SK-N-MC (cell line): Measurements from ENCODE around the gene RAP1GAP.
"Not testable (repeated sequence)": the region's sequence is repeated elsewhere in the genome, so short reads cannot be mapped to it uniquely, and the experiment has no call there.

Experiments used
- DNase-seq: peaks from one replicate; pipeline ENCODE4 v3.0.0-alpha.2; 2011; ENCODE audit warnings: low read depth, low spot score
- H3K27ac ChIP-seq: fragments of 200-600 bp; sonication (generic); 2 replicates; pipeline ENCODE4 v1.5.1; 2016; ENCODE audit warnings: mixed run types
- H3K36me3 ChIP-seq: fragments of 200-600 bp; sonication (generic); 2 replicates; pipeline ENCODE4 v1.6.1; 2017; ENCODE audit warnings: antibody characterized with exemption, low read length, mixed read lengths; ENCODE audit not compliant: insufficient read depth
- H3K4me3 ChIP-seq: fragments of 200-600 bp; sonication (generic); 2 replicates; pipeline ENCODE4 v1.5.1; 2016
- H3K9ac ChIP-seq: fragments of 200-600 bp; sonication (generic); 2 replicates; pipeline ENCODE4 v1.8.0; 2017; ENCODE audit warnings: mixed run types, mixed read lengths; ENCODE audit not compliant: insufficient read length
- H3K9me3 ChIP-seq: fragments of 200-600 bp; sonication (generic); 2 replicates; pipeline ENCODE4 v1.6.1; 2017; ENCODE audit warnings: low read depth, mild to moderate bottlenecking, antibody characterized with exemption, low read length, moderate library complexity, mixed read lengths
- EZH2 ChIP-seq: fragments of 200-600 bp; sonication (generic); IDR thresholded peaks from one replicate; pipeline ENCODE4 v1.6.1; 2017; ENCODE audit warnings: antibody characterized with exemption
- FOXP2 ChIP-seq: optimal IDR thresholded peaks from 2 replicates; pipeline ENCODE3; 2011; ENCODE audit warnings: mild to moderate bottlenecking, moderate library complexity; ENCODE audit not compliant: insufficient read depth; ENCODE audit errors: extremely low read length, control extremely low read depth
- POLR2AphosphoS5 ChIP-seq: IDR thresholded peaks from 2 replicates; pipeline ENCODE4 v1.6.1; 2012; ENCODE audit warnings: mild to moderate bottlenecking, low read depth, low read length, borderline replicate concordance

Gene RAP1GAP

DNA sequence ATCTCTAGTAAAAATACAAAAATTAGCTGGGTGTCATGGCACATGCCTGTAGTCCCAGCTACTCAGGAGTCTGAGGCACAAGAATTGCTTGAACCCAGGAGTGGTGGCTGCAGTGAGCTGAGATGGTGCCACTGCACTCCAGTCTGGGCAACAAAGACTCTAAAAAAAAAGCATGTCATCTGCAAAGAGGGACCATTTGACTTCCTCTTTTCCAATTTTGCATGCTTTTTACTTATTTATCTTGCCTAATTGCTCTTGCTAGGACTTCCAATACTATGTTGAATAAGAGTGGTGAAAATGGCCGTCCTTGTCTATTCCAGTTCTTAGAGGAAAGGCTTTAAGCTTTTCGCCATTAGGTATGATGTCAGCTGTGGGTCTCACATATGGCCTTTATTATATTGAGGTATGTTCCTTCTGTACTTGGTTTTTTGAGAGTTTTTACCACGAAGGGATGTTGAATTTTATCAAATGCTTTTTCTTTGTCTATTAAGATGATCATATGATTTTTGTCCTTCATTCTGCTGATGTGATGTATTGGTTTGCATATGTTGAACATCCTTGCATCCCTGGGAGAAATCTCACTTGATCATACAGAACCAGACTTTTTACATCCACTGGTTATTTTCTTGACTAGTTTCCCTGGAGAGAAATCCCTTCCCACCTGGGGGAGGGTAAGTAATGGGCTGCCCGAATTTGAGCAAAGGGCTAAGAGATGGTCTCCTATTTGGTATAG is 17.0 kb upstream of the RAP1GAP start:
- DNase-seq, result no peak
- no peak overlapping the region for H3K9ac ChIP-seq
- no peaks in the 10 kb centered on the region for H3K9me3 ChIP-seq
- no peak overlapping the region for H3K4me3 ChIP-seq
- peaks cover 69% of the 10 kb centered on the region for H3K36me3 ChIP-seq
- no peak overlapping the region for H3K27ac ChIP-seq
- TF ChIP-seq POLR2AphosphoS5 (no peak), EZH2 (no peak), FOXP2 (no peak)

DNA sequence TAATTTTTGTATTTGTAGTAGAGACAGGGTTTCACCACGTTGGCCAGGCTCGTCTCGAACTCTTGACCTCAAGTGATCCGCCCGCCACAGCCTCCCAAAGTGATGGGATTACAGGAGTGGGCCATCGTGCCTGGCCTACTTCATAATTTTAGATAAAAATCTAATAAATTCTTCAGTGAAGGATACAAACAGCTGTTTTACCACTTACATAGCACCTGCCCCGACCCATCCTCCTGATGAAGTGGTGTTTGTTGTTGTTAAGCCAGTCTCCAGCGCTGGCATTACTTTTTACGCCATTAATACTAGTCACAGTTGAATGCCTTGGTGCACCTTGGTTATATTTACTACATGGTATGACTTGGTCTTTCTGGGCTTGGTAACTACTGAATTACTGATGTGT is 12.3 kb upstream of the RAP1GAP start:
- Histone ChIP-seq H3K4me3 (no peak overlapping the region), H3K36me3 (peaks cover 45% of the 10 kb centered on the region), H3K9ac (no peak overlapping the region), H3K27ac (no peak overlapping the region), H3K9me3 (no peaks in the 10 kb centered on the region)
- TF ChIP-seq FOXP2 (no peak), EZH2 (no peak), POLR2AphosphoS5 (no peak)
- DNase-seq, result no peak

DNA sequence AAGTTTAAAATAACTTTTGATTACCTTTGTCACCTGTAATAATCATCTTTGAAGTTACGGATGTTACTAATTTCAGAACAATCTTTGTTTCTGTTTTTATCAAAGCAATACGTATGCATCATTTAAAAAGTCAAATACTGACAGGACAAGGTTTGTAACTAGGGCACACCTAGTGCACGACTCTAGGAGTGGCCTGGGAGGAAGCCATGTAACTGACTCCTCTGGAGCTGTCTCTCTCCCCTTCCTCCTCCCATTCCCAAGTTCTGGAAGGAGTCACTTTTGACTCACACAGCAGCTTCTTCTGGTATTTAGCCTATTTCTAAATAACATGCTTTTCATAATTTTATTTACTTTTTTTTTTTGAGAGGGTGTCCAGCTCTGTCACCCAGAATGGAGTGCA is 11.8 kb upstream of the RAP1GAP start:
- Histone ChIP-seq H3K4me3 (no peak overlapping the region), H3K9ac (no peak overlapping the region), H3K36me3 (peaks cover 40% of the 10 kb centered on the region), H3K27ac (no peak overlapping the region), H3K9me3 (no peaks in the 10 kb centered on the region)
- no peak for DNase-seq
- TF ChIP-seq FOXP2 (no peak), POLR2AphosphoS5 (no peak), EZH2 (no peak)

DNA sequence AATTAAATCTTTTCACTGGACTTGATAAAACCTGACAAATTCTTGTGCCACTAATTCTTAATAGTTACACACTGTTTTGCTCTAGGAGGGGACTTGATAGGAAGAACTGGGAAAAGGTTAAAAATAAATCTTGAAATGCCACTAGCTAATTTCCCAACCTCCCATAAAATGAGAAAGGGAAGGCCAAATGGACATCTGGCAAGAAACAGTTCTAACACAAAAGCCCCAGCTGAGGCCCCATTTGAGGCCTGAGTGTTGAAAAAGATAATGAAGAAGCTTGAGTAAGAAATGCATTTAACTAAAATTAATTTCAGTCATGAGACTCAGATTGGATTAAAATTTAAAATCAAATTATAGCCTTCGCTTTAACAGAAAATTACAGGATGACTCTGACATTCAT is 11.2 kb upstream of the RAP1GAP start:
- no peak for DNase-seq
- TF ChIP-seq POLR2AphosphoS5 (no peak), FOXP2 (no peak), EZH2 (no peak)

DNA sequence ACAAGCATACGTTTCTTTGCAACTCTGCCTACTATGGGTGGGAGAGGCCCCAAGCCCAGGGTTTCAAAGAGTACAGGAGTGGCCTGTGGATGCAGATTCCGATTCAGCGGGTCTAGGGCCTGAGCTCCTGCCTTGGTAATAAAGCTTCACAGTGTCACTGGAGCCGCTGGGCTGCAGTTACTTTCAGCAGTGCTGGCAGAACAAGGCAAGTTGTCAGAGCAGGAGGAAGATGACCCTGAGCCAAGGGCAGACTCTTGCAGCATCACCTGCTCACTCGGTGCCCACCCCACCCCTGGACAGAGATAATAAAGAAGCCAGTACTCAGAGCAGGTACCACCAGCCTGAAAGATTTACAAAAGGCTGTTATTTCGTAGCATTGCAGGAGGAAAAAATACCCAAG is 8.0 kb upstream of the RAP1GAP start:
- TF ChIP-seq POLR2AphosphoS5 (no peak), EZH2 (no peak), FOXP2 (no peak)
- DNase-seq, result no peak
- Histone ChIP-seq H3K27ac (no peak overlapping the region), H3K9ac (no peak overlapping the region), H3K36me3 (peaks cover 14% of the 10 kb centered on the region; the same call in 1 of the 2 replicates), H3K4me3 (no peak overlapping the region), H3K9me3 (no peaks in the 10 kb centered on the region)

More for the DNA sequence above, 11.2 kb upstream of the RAP1GAP start:
- Histone ChIP-seq H3K4me3 (no peak overlapping the region), H3K9me3 (no peaks in the 10 kb centered on the region), H3K9ac (no peak overlapping the region), H3K27ac (no peak overlapping the region), H3K36me3 (peaks cover 35% of the 10 kb centered on the region)

DNA sequence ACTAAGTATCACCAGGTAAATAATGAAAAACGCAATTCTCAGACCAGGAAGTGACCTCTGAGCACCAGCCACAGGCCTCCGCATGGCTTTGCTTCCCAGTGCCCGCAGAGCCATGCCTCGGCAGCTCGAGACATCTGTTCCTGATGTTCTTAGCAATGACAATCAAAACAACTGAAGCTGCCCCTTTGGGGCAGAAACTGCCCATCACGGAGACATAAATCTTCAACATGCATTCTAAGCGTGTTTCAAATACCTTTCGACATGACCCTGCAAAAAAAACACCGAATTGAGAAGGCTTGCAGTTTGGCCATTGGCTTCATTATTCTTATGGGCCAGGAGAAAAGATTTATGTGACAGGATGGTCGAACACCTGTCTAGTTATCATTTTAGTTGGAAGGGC is 5.8 kb upstream of the RAP1GAP start:
- H3K9me3 ChIP-seq, result no peaks in the 10 kb centered on the region
- H3K9ac ChIP-seq, result no peak overlapping the region
- H3K27ac ChIP-seq, result no peak overlapping the region
- TF ChIP-seq POLR2AphosphoS5, result no peak
- TF ChIP-seq FOXP2, result no peak
- TF ChIP-seq EZH2, result no peak
- DNase-seq, result no peak
- peaks cover 10% of the 10 kb centered on the region; the same call in 1 of the 2 replicates for H3K36me3 ChIP-seq
- H3K4me3 ChIP-seq, result no peak overlapping the region

DNA sequence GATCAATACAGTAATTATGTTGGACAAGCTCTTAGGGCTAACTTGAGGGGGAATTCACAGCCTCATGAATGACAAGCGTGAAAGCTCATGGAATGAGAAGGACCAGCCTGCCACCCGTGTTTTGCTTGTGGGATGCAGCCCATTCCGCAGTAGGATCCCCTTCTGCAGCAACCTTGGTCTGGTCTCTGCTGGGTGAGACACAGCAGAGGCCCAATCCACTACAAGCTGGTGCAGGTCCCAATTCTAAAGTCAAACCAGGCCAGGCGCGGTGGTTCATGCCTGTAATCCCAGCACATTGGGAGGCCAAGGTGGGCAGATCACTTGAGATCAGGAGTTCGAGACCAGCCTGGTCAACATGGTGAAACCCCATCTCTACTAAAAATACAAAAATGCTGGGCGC is 4.7 kb upstream of the RAP1GAP start:
- not testable (repeated sequence) for H3K9me3 ChIP-seq, H3K4me3 ChIP-seq, H3K36me3 ChIP-seq, DNase-seq, H3K9ac ChIP-seq
- H3K27ac ChIP-seq, result peak overlapping the region; percentile 81; the same call in 1 of the 2 replicates

DNA sequence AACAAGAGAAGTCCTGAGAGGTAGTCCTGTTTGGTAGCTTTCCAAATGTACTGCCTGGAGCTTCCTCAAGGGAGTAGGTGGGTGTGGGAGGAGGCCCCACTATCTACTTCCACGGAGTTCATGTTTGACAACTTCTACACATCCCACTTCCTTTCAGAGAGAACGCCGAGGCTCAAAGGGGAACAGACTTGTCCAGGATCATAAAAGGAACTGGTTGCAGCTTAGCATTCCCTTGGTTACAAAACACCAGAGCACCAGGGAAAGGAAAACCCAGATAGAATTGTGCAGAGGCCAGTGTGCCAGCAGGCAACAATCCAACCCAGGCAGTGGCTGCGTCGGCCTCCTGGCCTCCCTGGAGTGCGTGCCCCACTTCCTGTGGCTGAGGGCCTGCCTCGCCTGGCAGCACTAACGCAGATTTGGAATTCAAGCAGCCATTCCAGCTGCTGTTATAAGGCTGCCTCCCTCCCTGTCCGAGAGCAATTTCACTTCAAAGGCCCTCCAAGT is 4.2 kb upstream of the RAP1GAP start:
- peak overlapping the region; percentile 29 for H3K9ac ChIP-seq
- peak overlapping the region; percentile 40 for H3K4me3 ChIP-seq
- no peak for DNase-seq
- no peaks in the 10 kb centered on the region for H3K36me3 ChIP-seq
- TF ChIP-seq EZH2 (no peak), POLR2AphosphoS5 (peak; percentile 55), FOXP2 (no peak)
- no peaks in the 10 kb centered on the region for H3K9me3 ChIP-seq
- peak overlapping the region; percentile 81 for H3K27ac ChIP-seq

DNA sequence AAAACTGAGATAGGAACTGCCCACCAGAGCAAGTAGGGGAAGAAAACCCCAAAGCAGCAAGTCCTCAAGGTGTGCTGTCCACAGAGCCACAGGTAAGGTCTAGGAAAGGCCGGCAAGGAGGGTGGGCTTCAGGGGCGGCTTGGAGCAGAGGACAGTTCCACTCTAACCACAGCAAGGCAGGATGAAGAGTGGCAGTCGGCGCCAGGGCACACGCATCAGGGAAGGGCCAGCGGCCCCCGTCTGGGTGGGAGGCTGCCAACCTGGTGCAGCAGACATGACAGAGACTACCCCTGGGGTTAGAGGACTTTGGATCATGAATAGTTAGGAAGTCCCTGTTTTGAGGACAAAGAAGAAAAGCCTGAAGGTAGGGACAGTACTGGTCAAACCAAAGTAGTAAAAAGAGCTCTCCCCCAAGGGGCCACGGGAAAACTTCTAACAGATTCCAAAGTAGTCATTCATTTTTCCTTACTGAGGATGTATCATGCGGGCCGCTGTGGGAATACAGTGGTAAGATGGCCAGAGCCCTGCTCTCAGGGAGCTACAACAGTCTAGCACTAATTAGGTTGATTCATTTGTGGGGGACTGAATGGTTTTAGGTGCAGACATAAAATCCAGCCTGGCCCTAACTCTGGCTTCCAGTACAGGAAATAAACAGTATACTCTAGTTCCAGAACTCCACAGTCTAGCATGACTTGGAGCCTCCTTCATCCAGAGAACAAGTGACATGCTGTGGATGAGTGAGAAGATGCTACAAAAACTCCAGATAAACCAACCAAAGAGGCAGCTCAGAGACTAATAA is 3.5 kb upstream of the RAP1GAP start:
- Histone ChIP-seq H3K4me3 (peak overlapping the region; percentile 40), H3K27ac (peak overlapping the region; percentile 81), H3K36me3 (no peaks in the 10 kb centered on the region), H3K9ac (no peak overlapping the region), H3K9me3 (no peaks in the 10 kb centered on the region)
- no peak for DNase-seq
- TF ChIP-seq POLR2AphosphoS5 (no peak), EZH2 (no peak), FOXP2 (no peak)
